RPMI8226 (cell line): ENCODE results near the gene WWOX.
A peak's percentile ranks its signal among the peaks of the same experiment; 100 is the strongest.

Experiments used
- DNase-seq: peaks from one replicate; pipeline ENCODE4 v3.0.0-alpha.2; 2015

The WWOX gene

GRCh38 chr16:78896280-78896679, 796.8 kb downstream of the WWOX start:
- no peak for DNase-seq

GRCh38 chr16:78897299-78897698, 797.8 kb downstream of the WWOX start:
- no peak for DNase-seq

GRCh38 chr16:78900044-78900811, 800.8 kb downstream of the WWOX start:
- no peak for DNase-seq

- peak; percentile 16 for DNase-seq
Measured at GRCh38 chr16:78900966-78901365, 801.5 kb downstream of the WWOX start.

DNA sequence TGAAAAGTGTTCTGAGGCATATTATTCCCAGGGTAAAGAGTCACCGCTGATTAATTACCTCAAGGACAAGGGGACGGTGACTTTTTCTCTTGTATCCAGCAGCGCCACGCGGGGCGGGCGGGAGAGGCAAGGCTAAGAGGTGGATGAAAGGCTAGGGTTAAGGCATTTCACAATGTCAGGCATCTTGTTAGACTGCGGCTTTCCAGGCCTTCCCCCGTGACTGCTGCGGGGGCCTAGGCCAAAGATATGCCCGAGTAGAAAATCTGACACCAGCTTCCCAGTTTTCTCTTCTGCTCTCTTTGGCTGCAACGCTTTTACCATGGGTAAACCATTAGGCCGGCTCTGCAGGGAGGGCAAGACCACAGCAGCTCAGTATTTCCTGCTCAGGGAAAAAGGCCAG, 802.9 kb downstream of the WWOX start:
- DNase-seq, result no peak

GRCh38 chr16:78903237-78903636, 803.8 kb downstream of the WWOX start:
- DNase-seq, result no peak

GRCh38 chr16:78903843-78904242, 804.4 kb downstream of the WWOX start:
- DNase-seq, result no peak

DNA sequence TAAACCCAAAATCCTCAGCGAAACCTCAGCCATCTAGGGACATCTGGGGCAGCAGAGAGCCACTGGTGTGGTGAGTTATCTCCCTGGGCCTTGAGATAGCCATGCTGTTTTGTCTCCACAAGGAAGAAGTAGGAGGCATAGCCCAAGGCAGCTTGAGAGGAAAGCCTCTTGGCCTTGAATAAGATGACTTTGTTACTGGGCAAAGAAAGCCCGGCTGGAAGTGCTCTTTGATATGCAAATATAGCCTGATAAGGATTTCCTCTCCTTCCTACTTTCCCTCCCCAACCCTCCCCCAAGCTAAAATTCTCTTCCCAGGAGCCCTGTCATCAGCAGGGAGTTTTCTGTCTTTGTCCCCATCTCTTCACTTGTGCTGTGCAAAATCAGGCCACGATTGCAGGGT, 806.7 kb downstream of the WWOX start:
- no peak for DNase-seq

DNA sequence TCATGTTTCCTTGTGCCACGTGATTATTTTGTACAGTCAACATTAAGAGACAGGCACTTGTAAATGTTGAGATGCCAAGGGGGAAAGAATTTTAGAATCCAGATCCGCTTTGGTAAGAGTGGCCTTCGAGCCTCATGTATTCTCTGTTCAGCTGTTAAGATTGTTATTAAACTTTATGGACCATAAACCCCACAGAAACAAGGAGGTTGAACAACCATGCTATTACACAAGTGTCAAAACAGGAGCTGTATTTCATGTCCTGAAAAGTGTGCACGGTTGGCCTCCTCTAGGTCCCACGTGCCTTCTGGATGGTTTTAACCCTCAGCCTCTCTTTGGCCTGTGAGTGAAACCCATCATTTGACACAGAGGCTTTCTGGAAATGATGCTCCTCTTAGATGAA, 809.8 kb downstream of the WWOX start:
- DNase-seq, result no peak

- DNase-seq, result no peak
Measured at GRCh38 chr16:78915811-78916345, 816.4 kb downstream of the WWOX start.

DNA sequence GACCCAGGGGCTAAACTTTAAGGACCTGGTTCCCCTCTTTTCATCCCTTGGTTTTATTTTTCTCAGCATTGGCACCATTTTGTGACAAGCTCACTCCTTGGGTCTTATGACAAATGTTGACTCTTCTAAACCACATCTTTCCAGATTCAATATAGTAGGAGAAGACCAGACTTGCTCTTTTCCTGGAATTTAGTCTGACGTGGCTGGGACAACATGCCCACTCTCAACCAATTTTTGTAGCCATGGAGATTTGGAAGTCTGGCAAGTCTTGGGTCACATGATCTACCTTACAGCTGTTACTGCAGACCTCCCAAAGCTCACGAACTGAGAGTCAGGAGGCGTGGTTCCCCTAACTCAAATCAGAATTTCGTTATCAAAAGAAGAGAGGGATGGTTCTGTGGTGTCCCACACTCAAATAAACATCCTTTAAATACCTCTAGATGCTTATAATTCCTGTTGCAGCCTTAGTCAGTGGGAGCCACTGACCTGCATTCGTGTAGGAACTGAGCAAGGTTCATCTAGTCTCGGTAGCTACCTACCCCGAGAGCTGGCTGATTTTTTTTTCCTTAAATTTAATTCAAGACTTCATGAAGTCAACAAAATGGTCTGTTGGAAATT, 817.6 kb downstream of the WWOX start:
- no peak for DNase-seq

- DNase-seq, result no peak
Measured at GRCh38 chr16:78918805-78919305, 819.4 kb downstream of the WWOX start.

DNA sequence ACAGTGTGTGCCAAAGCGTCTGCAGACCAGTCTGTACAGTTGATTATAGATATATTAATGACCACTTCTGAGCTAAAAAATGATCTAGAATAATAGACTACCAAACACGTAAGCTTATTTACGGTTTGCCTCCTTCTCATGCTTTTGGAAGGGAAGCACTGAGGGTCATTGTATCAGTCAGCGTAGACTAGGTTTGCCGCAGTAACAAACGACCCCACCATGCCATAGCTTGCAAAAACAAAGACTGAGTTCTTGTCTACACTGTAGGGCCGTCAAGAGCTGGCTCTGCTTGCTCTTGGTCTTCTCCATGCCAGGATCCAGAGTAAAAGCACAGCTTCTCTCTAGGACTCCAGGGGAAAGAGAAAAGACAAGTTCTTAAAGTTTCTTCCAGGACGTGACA, 820.4 kb downstream of the WWOX start:
- DNase-seq, result no peak

DNA sequence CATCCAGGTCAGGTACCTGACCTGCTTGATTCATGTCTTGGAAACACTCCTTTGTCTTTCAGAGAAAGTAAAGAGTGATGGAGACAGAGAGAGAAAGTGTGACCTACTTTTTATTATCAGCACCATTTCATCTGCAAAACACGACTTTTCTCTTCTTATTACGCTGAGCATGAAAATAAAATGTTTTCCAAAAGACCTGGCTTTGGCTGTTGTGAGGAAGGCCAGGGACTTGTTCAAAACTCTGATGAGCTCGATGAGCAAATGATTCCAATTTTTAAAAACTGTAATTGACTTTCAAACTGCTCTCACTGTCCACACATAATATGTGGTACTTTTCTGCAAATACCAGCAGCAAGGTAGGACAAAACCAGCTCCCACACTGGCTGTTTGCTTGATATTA, 821.2 kb downstream of the WWOX start:
- no peak for DNase-seq

DNA sequence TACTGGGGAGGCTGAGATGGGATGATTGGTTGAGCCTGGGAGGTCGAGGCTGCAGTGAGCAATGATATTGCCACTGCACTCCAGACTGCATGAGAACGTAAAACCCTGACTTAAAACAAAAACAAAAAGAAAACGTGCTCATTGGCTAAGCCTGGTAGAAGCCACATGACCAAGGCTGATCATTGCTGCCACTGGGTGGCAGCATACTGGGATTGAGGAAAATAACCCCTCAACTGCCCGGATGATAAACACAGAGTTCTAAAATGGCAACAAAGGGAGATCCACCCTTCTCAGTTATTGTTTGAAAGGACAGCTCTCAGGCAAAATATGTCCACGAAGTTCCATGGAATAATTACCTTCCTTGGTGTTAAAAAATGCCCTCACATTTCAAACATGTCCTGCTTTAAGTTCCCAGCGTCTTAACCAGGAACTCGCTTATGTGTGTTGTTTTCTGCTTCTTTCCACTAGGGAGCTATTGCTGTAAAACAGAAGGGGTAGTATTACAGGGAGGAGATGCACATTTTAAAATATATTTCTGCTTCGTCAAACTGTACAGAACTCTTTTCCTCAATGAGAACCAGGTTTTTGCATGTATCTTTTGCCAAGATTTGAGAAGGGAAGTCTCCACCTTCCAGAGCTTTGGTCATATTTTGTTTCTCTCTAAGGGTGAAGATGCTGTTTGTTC, 825.8 kb downstream of the WWOX start:
- peak; percentile 54 for DNase-seq

DNA sequence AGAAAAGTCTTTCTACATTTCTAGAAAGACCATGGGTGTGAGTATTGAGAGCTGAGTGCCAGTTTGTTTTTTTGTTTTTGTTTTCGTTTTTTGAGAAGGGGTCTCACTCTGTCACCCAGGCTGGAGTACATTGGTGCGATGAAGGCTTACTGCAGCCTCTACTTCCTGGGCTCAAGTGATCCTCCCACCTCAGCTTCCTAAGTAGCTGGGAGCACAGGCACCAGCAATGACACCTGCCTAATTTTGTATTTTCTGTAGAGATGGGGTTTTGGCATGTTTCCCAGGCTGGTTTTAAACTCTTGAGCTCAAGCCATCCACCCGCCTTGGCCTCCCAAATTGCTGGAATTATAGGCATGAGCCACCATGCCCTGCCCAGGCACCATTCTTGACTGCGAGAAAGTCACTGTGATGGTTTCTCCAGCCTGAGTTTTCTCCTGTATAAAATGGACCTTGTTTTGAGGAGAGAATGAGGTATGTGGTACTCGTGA, 827.3 kb downstream of the WWOX start:
- DNase-seq, result peak; percentile 68

DNA sequence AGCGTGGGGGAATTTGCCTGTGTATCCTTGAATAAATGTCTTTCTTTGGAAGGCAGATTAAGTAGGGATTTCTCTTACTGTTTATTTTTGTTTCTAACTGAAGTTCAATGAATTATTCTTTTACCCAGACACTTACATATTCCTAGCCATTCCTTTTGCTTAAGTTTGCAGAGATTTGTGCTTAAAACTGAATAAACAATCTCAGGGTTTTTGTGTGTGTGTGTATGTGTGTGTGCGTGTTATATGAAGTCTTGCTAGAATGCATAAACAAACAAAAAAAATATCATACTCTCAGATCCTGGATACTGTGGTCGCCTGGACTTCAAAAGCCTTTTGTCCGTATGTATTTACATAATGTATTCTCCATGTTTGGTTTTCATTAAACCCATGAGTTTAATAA, 828.3 kb downstream of the WWOX start:
- no peak for DNase-seq

GRCh38 chr16:78929841-78930240, 830.4 kb downstream of the WWOX start:
- no peak for DNase-seq

- peak; percentile 95 for DNase-seq
Measured at GRCh38 chr16:78930561-78930960, 831.1 kb downstream of the WWOX start.

DNA sequence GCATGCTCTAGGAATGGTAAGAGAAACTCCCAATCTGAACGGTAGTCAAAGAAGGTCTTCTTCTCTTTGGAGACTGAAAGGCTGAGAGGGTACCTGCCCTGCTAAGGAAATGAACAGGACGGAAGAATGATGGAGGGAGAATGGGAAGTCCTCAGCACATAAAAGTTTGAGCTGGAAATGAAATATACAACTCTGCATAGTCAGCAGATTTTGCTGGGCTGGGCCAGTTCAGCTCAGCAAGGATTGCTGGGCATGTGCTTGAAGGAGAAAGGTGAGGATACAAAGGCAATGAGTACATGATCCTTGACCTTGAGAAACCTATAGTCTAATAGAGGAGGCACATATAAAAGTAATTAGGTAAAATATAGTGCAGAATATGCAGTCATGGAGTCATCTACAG, 831.8 kb downstream of the WWOX start:
- peak; percentile 33 for DNase-seq

- no peak for DNase-seq
Measured at GRCh38 chr16:78931678-78932077, 832.2 kb downstream of the WWOX start.

GRCh38 chr16:78932355-78932943, 833.0 kb downstream of the WWOX start:
- peak; percentile 90 for DNase-seq

GRCh38 chr16:78936060-78936459, 836.6 kb downstream of the WWOX start:
- no peak for DNase-seq
